ENCODE results near the gene RNF150.

The RNF150 gene

DNA sequence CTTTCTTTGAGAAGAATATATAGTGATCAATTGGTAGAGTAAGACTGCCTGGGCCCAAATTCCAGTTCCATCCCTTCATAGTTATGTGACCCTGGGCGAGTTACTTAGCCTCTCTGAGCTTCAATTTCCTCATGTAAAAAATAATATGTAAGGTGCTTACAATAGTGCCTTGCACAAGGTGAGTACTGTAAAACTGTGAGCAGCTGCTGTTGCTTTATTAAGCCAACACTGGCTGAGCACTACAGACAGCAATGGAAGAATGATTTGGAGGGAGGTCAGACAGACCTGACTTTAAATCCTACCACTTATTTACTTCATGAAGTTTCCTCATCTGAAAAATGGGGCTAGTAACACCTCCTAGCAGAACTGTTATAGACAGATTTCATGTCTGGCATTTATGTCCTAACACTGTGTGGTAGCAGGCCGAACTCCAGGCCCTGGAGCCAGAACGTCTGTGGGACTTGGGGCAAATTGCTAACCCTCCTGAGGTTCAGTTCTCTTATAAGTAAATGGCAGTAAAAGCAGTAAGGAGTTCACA lies 53.8 kb downstream of the RNF150 start:
- Histone ChIP-seq H3K27me3 (ENCODE audit: control insufficient read depth in 2 of 2, insufficient read depth in 2 of 2, low read length in 2 of 2) (no peaks in the 10 kb centered on the region), H3K4me1 (ENCODE audit: control insufficient read depth in 2 of 2, insufficient read depth in 2 of 2, low read length in 2 of 2) (no peaks in the 10 kb centered on the region), H3K4me3 (ENCODE audit: low read length in 2 of 2) (no peak overlapping the region), H3K36me3 (ENCODE audit: control insufficient read depth in 2 of 2, insufficient read depth in 2 of 2, low read length in 2 of 2) (no peaks in the 10 kb centered on the region), H3K27ac (ENCODE audit: low read depth in 2 of 2, low read length in 2 of 2) (no peak overlapping the region), H3K9me3 (ENCODE audit: control insufficient read depth in 2 of 2, low read length in 2 of 2) (no peaks in the 10 kb centered on the region), H3K9ac (ENCODE audit: low read depth in 1 of 2, low read length in 2 of 2) (no peak overlapping the region)

DNA sequence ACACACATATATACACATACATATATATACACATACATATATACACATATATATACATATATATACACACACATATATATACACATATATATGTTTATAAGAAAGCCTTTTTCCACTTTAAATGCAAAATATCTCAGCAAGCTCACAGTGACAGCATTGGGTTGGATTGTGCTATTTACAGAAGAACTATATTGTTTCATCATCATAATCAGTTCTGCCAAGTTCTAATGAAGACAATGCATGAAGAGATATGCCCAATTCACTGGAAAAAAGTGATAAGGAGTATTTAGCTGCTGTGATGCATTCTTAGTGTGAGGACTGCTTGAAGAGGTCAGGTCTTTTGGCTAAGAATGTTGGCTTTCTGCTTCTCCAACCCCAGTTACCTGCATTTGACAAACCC lies 54.4 kb downstream of the RNF150 start:
- Histone ChIP-seq H3K9me3 (ENCODE audit: control insufficient read depth in 2 of 2, low read length in 2 of 2) (no peaks in the 10 kb centered on the region), H3K4me1 (ENCODE audit: control insufficient read depth in 2 of 2, insufficient read depth in 2 of 2, low read length in 2 of 2) (no peaks in the 10 kb centered on the region), H3K36me3 (ENCODE audit: control insufficient read depth in 2 of 2, insufficient read depth in 2 of 2, low read length in 2 of 2) (no peaks in the 10 kb centered on the region), H3K4me3 (ENCODE audit: low read length in 2 of 2) (no peak overlapping the region), H3K27ac (ENCODE audit: low read depth in 2 of 2, low read length in 2 of 2) (no peak overlapping the region), H3K27me3 (ENCODE audit: control insufficient read depth in 2 of 2, insufficient read depth in 2 of 2, low read length in 2 of 2) (no peaks in the 10 kb centered on the region), H3K9ac (ENCODE audit: low read depth in 1 of 2, low read length in 2 of 2) (no peak overlapping the region)

DNA sequence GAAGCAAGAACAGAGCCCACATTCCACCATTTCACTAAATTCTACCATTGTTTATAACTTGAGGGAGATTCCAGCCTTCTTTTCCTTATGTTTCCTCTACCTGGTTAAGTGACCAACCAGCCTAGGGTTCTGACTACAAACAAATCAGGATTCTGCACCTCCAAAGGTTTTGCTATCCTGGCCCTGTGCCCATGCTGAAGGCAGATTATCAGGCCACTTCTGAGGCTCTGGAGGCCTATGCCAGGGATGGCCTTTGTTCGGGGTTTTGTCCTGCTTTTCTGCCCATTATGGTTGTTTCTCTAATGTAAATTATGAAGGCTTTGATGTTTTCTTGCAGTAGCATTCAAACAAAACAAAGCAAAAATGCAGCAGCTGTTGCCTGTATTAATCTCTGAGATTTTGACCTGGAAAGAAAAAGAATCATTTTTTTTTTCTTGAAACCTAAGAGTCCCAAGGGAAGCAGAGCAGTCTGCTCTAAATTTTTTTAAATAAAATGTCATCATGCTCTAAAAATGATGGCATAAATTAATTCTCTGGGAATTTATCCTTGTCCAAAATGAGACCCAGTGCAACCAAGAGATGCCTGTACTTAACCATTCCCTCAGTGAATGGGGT lies 55.6 kb downstream of the RNF150 start:
- H3K27ac ChIP-seq (ENCODE audit: low read depth in 2 of 2, low read length in 2 of 2): no peak overlapping the region
- no peak overlapping the region for H3K4me3 ChIP-seq (ENCODE audit: low read length in 2 of 2)
- H3K27me3 ChIP-seq (ENCODE audit: control insufficient read depth in 2 of 2, insufficient read depth in 2 of 2, low read length in 2 of 2): no peaks in the 10 kb centered on the region
- H3K36me3 ChIP-seq (ENCODE audit: control insufficient read depth in 2 of 2, insufficient read depth in 2 of 2, low read length in 2 of 2): no peaks in the 10 kb centered on the region
- H3K9me3 ChIP-seq (ENCODE audit: control insufficient read depth in 2 of 2, low read length in 2 of 2): no peaks in the 10 kb centered on the region
- no peaks in the 10 kb centered on the region for H3K4me1 ChIP-seq (ENCODE audit: control insufficient read depth in 2 of 2, insufficient read depth in 2 of 2, low read length in 2 of 2)
- no peak overlapping the region for H3K9ac ChIP-seq (ENCODE audit: low read depth in 1 of 2, low read length in 2 of 2)

DNA sequence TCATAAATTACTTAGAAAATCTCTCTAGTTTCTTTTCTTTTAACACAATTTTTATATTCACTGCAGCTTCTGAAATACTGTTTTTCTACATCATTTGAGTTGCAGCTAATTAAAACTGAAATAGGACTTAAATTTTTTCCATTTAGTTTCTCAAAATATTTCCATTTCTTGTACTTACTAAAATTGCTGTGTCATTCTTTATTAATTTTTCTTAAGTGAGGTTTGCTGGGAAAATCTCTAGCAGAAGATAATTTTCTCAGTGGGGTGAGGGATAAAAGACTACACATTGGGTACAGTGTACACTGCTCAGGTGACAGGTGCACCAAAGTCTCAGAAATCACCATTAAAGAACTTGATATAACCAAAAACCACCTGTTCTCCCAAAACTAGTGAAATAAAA lies 57.7 kb downstream of the RNF150 start:
- no peaks in the 10 kb centered on the region for H3K27me3 ChIP-seq (ENCODE audit: control insufficient read depth in 2 of 2, insufficient read depth in 2 of 2, low read length in 2 of 2)
- no peak overlapping the region for H3K27ac ChIP-seq (ENCODE audit: low read depth in 2 of 2, low read length in 2 of 2)
- no peaks in the 10 kb centered on the region for H3K4me1 ChIP-seq (ENCODE audit: control insufficient read depth in 2 of 2, insufficient read depth in 2 of 2, low read length in 2 of 2)
- H3K36me3 ChIP-seq (ENCODE audit: control insufficient read depth in 2 of 2, insufficient read depth in 2 of 2, low read length in 2 of 2): no peaks in the 10 kb centered on the region
- no peak overlapping the region for H3K4me3 ChIP-seq (ENCODE audit: low read length in 2 of 2)
- H3K9ac ChIP-seq (ENCODE audit: low read depth in 1 of 2, low read length in 2 of 2): no peak overlapping the region
- H3K9me3 ChIP-seq (ENCODE audit: control insufficient read depth in 2 of 2, low read length in 2 of 2): no peaks in the 10 kb centered on the region

DNA sequence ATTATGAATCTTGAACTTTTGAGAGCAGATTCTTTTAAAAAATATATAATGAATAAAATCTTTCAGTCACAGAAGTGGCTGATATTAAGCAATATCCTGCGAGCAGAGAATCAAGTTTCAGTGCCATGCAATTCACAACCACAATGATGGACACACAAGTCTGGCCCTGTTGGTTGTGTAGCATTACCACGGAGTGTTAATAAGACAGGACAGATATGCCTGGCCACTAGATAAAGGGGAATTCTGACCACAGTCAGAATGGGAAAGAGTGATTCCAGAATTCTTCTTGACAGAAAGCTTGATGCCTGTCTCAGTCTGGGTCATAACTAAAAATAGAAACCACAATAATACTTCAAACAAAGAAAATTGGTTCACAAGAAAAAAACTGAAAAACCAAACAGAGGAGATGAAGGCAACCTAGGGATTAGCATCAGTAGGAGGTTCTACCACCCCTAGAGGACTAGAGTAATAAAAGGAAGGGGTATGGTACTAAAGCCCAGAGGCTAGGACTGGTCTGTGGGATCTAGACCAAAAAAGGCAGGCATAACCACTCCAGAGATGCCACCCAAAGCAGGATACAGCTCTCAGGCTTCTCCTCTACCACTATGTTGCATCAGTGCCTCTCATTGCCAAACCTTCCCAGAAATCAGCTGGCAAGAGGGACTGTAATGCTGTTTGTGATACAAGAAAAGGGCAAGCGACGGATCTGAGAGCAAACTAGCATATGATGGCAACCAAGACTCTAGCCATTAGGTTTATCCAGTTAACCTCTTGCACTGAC lies 59.0 kb downstream of the RNF150 start:
- Histone ChIP-seq H3K36me3 (ENCODE audit: control insufficient read depth in 2 of 2, insufficient read depth in 2 of 2, low read length in 2 of 2) (no peaks in the 10 kb centered on the region), H3K27ac (ENCODE audit: low read depth in 2 of 2, low read length in 2 of 2) (no peak overlapping the region), H3K4me1 (ENCODE audit: control insufficient read depth in 2 of 2, insufficient read depth in 2 of 2, low read length in 2 of 2) (no peaks in the 10 kb centered on the region), H3K9ac (ENCODE audit: low read depth in 1 of 2, low read length in 2 of 2) (no peak overlapping the region), H3K27me3 (ENCODE audit: control insufficient read depth in 2 of 2, insufficient read depth in 2 of 2, low read length in 2 of 2) (no peaks in the 10 kb centered on the region), H3K9me3 (ENCODE audit: control insufficient read depth in 2 of 2, low read length in 2 of 2) (no peaks in the 10 kb centered on the region), H3K4me3 (ENCODE audit: low read length in 2 of 2) (no peak overlapping the region)

DNA sequence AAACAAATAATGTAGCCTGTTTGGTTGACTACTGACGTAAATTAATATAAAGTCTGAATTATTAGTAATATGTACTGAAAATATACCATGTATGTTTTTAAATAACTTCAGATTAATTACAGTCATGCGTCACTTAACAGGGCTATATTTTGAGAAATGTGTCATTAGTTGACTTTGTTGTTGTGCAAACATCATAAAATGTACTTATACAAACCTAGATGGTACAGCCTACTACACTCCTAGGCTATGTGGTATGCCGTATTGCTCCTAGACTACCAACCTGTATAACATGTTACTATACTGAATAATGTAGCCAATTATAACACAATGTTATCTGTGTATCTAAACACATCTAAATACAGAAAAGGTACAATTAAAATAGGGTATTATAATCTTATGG lies 66.6 kb downstream of the RNF150 start:
- no peaks in the 10 kb centered on the region for H3K9me3 ChIP-seq (ENCODE audit: control insufficient read depth in 2 of 2, low read length in 2 of 2)
- H3K27me3 ChIP-seq (ENCODE audit: control insufficient read depth in 2 of 2, insufficient read depth in 2 of 2, low read length in 2 of 2): no peaks in the 10 kb centered on the region
- no peak overlapping the region for H3K27ac ChIP-seq (ENCODE audit: low read depth in 2 of 2, low read length in 2 of 2)
- H3K36me3 ChIP-seq (ENCODE audit: control insufficient read depth in 2 of 2, insufficient read depth in 2 of 2, low read length in 2 of 2): no peaks in the 10 kb centered on the region
- no peak overlapping the region for H3K9ac ChIP-seq (ENCODE audit: low read depth in 1 of 2, low read length in 2 of 2)
- H3K4me3 ChIP-seq (ENCODE audit: low read length in 2 of 2): no peak overlapping the region
- H3K4me1 ChIP-seq (ENCODE audit: control insufficient read depth in 2 of 2, insufficient read depth in 2 of 2, low read length in 2 of 2): no peaks in the 10 kb centered on the region

DNA sequence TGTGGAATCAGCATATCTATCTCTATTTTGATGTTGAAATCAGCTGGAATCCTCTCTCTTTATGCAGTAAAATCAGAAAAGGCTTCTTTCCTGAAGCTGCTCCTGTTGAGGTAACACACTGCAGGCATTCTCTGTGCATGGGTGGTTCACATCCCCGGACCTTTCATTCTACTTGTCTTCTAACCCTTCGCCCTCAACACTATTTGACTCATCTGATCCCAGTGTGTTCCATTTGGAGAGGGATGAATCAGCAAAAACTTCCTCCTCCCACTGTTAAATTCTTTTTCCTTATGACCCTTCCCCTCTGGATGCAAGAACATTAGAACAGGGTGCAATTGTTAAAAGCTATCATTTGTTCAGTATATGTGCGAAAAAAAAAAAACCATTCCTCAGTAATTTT lies 67.4 kb downstream of the RNF150 start:
- no peak overlapping the region for H3K9ac ChIP-seq (ENCODE audit: low read depth in 1 of 2, low read length in 2 of 2)
- no peaks in the 10 kb centered on the region for H3K9me3 ChIP-seq (ENCODE audit: control insufficient read depth in 2 of 2, low read length in 2 of 2)
- H3K27ac ChIP-seq (ENCODE audit: low read depth in 2 of 2, low read length in 2 of 2): no peak overlapping the region
- no peak overlapping the region for H3K4me3 ChIP-seq (ENCODE audit: low read length in 2 of 2)
- no peaks in the 10 kb centered on the region for H3K4me1 ChIP-seq (ENCODE audit: control insufficient read depth in 2 of 2, insufficient read depth in 2 of 2, low read length in 2 of 2)
- no peaks in the 10 kb centered on the region for H3K36me3 ChIP-seq (ENCODE audit: control insufficient read depth in 2 of 2, insufficient read depth in 2 of 2, low read length in 2 of 2)
- no peaks in the 10 kb centered on the region for H3K27me3 ChIP-seq (ENCODE audit: control insufficient read depth in 2 of 2, insufficient read depth in 2 of 2, low read length in 2 of 2)

DNA sequence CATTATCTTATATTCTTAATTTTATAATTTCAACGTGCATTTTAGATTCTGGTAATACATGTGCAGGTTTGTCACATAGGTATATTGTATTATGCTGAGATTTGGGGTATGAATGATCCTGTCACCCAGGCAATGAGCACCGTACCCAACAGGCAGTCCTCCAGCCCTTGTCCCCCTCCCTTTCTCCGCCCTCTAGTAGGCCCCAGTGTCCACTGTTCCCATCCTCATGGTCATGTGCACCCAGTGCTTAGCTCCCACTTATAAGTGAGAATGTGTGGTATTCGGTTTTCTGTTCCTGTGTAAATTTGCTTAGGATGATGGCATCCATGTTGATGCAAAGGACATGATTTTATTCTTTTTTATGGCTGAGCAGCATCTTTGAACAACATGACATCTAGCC lies 70.6 kb downstream of the RNF150 start:
- Histone ChIP-seq H3K9ac (ENCODE audit: low read depth in 1 of 2, low read length in 2 of 2) (no peak overlapping the region), H3K27me3 (ENCODE audit: control insufficient read depth in 2 of 2, insufficient read depth in 2 of 2, low read length in 2 of 2) (no peaks in the 10 kb centered on the region), H3K27ac (ENCODE audit: low read depth in 2 of 2, low read length in 2 of 2) (no peak overlapping the region), H3K36me3 (ENCODE audit: control insufficient read depth in 2 of 2, insufficient read depth in 2 of 2, low read length in 2 of 2) (no peaks in the 10 kb centered on the region), H3K4me1 (ENCODE audit: control insufficient read depth in 2 of 2, insufficient read depth in 2 of 2, low read length in 2 of 2) (no peaks in the 10 kb centered on the region), H3K4me3 (ENCODE audit: low read length in 2 of 2) (no peak overlapping the region), H3K9me3 (ENCODE audit: control insufficient read depth in 2 of 2, low read length in 2 of 2) (no peaks in the 10 kb centered on the region)

DNA sequence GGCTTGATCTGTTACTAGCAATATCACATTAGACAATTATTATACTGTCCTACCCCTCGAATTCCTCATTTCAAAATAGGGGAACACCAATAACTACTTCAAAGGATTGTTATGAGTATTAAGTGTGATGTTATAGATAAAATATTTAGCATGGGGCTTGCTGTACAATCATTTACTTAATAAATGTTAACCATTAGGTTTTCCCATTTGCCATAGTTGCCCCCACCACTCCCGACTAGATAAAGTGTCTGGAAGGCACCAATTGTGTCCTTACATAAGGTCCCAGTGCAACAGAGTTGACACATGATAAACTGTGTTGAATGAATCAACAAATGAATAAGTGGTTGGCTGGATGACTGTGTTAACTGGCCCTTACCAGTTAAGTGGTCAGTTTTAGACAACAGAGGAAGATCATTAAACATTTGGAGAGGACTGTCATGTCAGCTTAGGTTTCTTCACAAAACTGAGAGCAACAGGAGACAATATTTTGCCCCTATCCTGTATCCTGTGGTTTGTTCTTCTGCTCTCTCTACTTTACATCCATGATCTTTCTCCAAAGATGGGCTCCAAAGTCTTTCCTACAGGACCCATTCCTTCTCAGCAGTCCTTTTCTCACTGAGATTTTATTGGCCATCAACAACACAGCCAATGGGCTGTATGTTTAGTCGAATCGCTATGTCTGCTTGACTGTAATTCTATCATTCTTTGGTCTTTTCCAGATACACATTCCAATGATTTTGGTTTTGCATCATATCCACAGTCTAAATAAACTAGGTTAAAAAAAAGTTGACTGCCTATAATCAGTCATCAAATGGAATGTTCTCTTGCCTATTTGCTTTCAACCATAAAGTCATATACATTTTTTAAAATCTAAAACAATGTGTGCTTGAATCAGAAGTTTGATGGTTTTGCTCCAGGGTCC lies 74.4 kb downstream of the RNF150 start:
- no peak overlapping the region for H3K9ac ChIP-seq (ENCODE audit: low read depth in 1 of 2, low read length in 2 of 2)

DNA sequence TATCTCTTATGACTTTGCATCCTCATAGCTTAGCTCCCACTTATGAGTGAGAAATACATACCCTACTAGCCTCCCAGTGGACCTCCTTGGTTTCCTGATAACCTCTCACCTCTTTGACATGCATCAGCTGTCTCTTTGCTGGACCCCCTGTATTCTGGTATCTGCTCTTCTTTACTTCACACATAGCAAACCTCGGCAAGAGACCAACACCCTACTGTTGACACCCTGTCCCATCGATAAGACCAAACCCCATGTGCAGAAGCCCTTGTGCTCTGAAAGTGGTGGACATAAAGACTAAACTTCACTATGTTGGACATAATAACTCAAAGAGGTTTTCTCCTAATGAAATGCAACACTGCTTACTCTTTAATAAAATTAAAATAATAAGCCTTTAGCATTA lies 75.7 kb downstream of the RNF150 start:
- H3K36me3 ChIP-seq (ENCODE audit: control insufficient read depth in 2 of 2, insufficient read depth in 2 of 2, low read length in 2 of 2): no peaks in the 10 kb centered on the region
- no peak overlapping the region for H3K27ac ChIP-seq (ENCODE audit: low read depth in 2 of 2, low read length in 2 of 2)
- no peaks in the 10 kb centered on the region for H3K9me3 ChIP-seq (ENCODE audit: control insufficient read depth in 2 of 2, low read length in 2 of 2)
- H3K4me1 ChIP-seq (ENCODE audit: control insufficient read depth in 2 of 2, insufficient read depth in 2 of 2, low read length in 2 of 2): no peaks in the 10 kb centered on the region
- no peaks in the 10 kb centered on the region for H3K27me3 ChIP-seq (ENCODE audit: control insufficient read depth in 2 of 2, insufficient read depth in 2 of 2, low read length in 2 of 2)
- no peak overlapping the region for H3K9ac ChIP-seq (ENCODE audit: low read depth in 1 of 2, low read length in 2 of 2)
- H3K4me3 ChIP-seq (ENCODE audit: low read length in 2 of 2): no peak overlapping the region

More for the DNA sequence above, 74.4 kb downstream of the RNF150 start:
- Histone ChIP-seq H3K9me3 (ENCODE audit: control insufficient read depth in 2 of 2, low read length in 2 of 2) (no peaks in the 10 kb centered on the region), H3K4me1 (ENCODE audit: control insufficient read depth in 2 of 2, insufficient read depth in 2 of 2, low read length in 2 of 2) (no peaks in the 10 kb centered on the region), H3K27me3 (ENCODE audit: control insufficient read depth in 2 of 2, insufficient read depth in 2 of 2, low read length in 2 of 2) (no peaks in the 10 kb centered on the region), H3K36me3 (ENCODE audit: control insufficient read depth in 2 of 2, insufficient read depth in 2 of 2, low read length in 2 of 2) (no peaks in the 10 kb centered on the region), H3K4me3 (ENCODE audit: low read length in 2 of 2) (no peak overlapping the region), H3K27ac (ENCODE audit: low read depth in 2 of 2, low read length in 2 of 2) (no peak overlapping the region)

Measured in mucosa of rectum (tissue), 2 donors.